HG02938 (cell line): ENCODE results near the gene NKX2-3.

Source experiments
- ATAC-seq: cut with Tn5 transposase; IDR thresholded peaks from one replicate; pipeline ENCODE4 v1.9.1; 2021; ENCODE audit warnings: mild to moderate bottlenecking, moderate library complexity; ENCODE audit not compliant: unreplicated experiment

The NKX2-3 gene

DNA sequence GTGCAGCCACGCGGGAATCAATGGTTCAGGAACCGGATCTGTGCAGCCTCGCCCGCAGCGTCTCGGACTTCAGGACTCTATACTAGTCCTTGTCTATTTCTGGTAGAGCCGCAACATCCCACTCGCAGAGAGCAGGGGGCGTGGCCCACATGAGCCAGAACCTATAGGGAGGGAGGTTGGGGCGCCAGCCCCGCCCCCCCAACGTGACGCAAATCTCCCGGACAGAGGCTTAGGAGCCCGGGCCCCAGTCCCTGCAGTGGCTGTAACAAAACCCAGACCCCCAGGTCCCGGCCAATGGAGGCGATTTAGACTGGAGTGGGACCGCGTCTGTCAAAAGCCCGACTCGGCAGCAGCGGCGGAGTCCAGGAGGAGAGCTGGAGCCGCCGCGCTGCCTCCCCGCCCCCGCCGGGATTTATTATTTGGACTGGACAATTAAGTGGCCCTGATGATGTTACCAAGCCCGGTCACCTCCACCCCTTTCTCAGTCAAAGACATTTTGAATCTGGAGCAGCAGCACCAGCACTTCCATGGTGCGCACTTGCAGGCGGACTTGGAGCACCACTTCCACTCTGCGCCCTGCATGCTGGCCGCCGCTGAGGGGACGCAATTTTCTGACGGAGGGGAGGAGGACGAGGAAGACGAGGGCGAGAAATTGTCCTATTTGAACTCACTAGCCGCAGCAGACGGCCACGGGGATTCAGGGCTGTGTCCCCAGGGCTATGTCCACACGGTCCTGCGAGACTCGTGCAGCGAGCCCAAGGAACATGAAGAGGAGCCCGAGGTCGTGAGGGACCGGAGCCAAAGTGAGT, at the start of gene NKX2-3:
Gene NKX2-3, plus strand, starts transcription at position 256 of the 809 bp plus-strand sequence. Its CDS starts 190 bp downstream, at position 446.
- ATAC-seq = no peak

DNA sequence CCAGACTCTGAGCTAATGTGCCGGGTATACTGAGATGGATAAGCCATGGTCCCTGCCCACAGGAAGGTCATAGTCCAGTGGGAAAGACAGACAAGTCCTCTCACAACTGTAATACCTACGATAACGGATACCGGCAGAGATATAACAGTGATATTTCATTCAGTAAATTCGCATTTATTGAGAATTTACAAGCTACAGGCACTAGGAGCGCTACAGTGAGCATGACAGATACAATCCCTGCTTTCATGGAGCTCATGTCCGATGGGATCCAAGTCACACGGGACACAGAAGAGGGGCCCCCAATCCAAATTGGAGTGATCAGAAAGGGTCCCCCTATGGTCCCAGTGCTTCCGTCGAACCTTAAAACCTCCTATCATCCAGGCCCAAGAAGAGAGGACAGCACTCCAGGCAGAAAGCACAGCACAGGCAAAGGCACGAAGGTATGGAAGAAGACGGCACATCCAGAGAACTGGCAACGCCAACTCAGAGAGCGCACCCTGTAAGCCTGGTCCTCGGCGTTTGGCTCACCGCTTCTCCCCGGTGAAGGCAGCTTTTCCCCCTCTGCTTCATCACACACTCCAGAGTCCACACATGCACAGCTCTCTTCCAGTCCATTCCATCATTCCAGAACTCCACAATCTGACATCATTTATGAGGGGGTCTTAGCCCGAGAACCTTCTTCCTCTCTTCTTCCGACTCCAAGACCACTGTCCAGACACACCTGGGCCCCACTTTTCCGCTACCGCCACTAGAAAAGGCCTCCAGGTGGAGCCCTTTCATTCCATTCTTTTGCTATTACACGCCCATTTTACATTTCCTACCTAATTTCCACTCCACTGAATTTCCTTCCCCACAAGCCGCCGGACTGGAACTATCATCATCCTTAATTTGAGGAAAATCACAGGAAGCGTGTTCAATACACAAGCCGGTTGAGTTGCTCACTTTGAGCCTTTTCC, 47.8 kb upstream of the NKX2-3 start:
- no peak for ATAC-seq

DNA sequence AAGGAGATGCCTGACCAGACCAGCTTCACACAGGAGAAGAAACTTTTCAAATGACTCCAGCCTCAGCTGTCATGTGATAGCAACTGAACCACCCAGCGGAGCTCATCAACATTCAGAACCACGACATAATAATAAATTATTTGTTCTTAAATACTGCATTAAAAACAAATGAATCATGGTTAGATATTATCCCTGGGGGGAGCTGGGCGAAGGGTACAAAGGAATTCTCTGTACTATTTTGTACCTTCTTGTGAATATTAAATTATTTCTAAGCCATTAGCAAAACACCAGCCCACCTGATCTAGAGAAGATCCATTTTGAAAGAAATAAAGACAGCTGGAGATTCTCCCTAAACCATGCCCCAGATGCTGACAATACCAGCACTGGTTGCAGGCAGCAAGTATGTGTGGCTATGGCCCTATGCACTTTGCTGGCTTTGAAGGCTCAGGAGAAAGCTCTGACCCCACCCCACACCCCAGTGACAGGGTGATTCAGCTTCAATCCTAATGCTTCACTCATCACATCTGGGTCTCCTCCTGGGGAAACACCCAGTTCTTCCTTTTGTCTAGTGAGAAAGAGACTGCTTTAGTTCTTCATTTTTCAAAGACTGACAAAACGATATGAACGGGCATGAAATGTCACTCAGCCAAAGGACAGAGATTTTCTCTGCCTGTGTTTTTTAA, 45.5 kb upstream of the NKX2-3 start:
- no peak for ATAC-seq

DNA sequence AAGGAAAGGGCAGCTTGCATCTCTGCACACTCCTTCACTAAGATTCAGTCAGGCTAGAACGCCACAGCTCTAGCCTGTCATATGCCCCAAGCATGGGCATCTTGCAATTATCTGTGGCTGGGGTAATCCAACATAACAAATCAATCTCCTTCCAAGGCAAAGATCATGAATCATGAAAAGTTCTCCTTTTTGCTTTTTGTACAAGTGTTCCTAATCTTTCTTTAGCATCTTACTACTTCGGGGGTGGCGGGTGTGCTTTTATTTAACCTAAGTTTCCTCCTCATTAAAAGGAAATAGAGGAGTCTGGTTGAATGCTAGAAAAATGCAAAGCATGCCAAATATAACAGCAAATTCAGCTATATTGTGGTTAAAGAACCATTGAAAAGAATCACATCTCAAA, 43.5 kb upstream of the NKX2-3 start:
- ATAC-seq = no peak

DNA sequence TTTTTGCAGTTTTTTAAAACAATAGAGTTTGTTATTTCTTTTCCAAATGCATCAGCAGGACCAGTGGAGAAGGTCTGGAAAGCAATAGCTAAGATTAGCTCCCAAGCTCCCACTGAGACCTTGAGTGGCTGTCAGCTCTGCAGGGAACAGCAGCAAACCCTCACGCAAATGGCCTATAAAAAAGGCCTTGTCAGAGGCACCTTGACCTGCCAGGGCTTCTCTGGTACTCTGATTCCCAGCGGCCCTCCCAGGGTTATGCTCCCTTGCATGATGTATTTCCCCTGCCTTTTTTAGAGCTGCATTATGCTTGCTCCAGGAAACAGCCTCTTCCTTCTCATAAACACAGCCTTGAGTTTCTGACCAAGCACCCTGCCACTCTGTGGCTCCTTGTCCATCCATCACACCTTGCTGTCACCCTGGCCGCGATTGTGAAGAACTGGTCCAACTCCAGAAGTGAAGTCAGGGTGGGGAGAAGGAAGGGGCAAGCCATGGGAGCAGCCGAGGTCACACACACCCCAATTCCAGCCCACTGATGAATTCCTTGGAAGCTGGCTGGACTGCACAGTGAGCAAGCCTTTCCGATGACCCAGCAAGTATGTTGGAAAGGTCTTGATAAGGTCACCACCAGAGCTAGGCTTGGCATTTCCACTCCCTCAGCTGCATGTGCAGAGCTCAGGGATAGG, 35.3 kb upstream of the NKX2-3 start:
- no peak for ATAC-seq

DNA sequence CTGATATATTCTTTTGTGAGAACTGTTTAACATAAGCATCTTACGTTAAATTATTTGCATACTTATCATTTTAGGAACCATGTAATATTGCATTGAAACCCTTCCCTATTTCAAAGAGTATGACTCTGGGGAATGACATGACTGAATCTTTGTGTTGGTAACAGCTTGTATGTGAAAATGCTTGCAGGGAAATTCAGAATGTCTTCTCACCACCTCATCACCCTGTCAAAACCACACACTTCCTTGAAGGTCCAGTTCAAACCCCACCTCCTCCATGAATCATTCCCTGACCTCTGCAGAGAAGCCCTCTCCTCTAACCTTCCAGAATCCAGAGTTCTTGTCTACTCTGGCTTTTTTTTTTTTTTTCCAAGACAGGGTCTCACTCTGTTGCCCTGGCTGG, 26.3 kb upstream of the NKX2-3 start:
- no peak for ATAC-seq

DNA sequence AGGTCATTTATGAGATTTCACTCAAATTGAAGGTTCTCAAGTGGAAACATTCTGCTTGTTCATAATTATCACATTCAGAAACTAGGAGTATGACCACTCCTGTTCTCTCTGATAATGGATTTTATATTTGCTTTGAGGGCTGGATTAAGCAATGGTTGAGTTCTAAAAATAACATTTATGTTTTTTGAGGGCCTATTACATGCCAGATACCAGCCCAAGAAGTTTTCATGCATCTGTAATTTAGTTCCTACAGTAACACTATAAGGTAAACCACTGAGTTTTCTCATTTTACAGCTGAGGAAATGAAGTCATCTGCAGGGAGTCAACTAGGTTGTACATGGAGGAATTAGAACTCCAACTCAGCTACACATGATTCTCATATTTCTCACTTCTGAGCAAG, 25.5 kb upstream of the NKX2-3 start:
- ATAC-seq = no peak

DNA sequence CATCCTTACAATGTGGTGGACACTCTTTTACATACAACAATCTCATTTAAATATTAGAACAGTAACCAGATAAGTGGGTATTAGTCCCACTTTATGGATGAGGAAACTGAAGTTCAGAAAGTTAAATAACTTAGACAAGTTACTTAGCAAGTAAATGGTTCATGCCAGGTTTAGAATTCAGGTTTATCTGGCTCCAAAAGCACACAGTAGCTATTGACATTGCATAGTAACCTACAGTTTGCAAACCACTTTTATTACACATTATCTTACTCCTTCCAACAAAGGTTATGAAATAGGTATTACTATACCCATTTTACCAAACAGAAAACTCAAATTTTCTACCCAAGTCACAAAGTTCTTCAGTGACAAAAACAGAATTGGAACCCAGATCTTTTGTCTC, 19.7 kb upstream of the NKX2-3 start:
- no peak for ATAC-seq

DNA sequence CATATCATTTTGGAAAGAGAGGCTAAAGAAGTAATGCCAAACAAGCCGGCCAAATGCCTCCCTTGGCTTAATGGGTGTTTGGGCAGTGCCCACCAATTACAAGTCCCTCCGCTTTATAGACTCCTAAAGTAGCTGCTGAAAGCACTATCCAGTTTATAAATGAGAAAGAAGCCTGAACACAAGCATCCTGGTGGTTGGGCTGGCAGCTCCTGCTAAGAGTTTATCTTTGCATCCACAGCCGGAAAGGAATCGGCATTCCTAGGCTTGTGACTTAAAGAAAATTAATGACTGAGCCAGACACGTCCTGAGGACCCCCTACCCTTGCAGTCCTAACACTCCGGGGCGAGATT, 13.1 kb upstream of the NKX2-3 start:
- no peak for ATAC-seq

DNA sequence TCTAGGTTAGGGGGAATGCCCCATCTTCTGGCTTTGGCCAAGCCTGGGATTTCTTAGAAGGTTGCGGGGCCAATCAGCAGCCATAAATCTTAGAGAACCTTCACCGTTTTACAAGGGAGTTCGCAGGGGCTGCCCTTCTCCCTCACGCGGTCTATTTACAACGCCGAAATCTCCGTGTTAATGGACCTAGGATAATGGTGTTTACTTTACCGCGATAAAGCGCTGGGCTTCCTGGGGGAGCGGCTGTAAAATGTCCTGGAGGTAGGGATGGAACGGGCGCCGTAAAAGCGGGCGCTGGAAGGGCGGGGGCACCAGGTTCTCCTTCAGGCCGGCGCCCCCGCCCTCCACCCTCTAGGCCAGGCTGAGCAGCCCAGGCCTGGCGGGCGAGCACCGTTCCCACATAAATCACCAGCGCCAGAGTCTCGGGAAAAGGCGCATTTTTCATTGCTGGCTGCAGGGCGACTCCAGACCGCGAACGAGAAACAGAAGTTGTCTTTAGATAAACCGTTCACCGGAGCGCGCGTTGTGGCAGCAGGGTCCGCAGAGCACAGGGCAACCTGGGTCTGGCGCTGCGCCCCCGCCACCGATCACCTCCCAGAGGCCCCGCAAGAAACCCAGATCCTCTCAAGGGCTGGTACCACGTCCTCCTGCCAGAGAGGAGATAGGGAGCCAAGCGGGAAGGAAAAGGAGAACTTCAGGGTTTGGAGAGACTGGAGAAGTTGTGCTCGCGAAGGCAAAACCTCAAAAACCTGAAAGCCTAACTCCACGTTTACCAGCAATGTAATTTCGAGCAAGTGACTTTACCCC, 12.5 kb upstream of the NKX2-3 start:
- no peak for ATAC-seq

DNA sequence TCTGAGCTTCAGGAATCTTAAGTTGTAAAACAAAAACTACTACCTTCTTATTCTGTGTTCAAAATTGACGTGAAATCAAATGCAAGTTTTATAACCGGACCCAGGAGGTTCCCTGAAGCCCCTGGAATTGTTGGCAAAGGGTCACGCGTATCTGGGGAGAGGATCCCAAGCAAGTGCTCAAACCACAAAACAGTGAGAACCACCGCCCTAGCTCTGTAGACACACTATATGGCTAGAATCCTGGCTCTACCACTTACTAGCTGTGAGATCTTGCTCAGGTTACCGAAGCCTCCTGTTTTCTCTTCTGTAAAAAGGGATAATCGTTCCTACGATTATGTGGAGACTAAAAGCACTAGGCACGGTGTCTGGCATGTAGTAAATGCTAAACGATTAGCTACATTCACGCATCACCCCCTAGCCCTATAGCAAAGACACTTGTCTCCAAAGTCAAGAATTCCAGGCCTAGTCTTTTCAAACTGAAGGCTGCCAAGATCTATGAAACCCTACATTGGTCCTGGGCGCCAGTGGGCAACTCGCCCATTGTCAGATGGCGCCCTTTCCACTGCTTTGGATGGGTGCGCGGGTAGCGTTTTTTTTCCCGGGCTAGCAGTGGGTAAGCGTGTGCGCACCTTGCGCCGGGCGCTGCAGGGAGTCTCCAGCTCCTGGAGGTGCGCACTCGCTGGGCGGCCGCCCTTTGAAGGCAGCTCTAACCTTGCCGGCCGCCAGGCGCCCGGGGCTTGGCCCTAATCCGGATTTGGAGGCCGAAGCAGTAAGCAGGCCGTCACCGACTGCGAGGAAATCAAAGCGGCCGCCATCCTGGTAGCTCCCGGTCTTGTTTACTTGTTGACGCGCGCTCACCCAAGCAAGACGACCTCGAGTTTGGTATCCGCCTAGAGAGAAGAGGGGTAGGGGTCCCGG, 11.6 kb upstream of the NKX2-3 start:
- no peak for ATAC-seq

DNA sequence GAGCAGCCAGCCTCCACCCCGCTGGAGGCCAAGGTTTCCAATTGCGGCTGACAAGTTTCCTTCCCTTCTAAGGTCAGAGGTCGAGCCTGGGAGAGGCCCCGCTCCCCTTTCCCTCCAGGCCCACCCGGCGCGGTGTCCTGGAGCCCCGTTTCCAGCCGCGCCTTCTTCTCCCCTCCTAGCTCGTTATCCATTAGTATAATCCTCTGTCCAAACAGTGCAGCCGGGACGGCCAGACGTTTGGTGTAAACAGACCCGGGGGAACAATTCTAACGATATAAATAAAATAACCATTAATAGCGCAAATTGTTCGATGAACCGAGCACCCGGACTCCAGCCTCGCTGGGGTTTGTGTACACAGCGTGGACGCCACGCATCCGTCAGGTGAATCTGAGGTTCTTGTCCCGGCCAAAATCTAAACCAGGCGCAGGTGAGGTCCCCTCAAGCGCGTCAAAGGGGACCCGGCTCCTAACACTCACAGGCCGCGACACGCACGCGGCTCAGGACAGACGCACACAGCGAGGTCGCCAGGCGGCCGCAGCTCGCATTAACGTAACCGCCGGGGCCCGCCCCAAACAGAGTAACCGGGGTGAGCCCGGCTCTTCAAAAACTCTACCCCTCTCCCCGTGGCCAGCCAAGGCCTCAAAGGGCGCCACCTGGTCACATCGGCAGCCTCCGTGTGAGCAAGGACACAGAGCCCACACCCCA, 10.8 kb upstream of the NKX2-3 start:
- no peak for ATAC-seq

DNA sequence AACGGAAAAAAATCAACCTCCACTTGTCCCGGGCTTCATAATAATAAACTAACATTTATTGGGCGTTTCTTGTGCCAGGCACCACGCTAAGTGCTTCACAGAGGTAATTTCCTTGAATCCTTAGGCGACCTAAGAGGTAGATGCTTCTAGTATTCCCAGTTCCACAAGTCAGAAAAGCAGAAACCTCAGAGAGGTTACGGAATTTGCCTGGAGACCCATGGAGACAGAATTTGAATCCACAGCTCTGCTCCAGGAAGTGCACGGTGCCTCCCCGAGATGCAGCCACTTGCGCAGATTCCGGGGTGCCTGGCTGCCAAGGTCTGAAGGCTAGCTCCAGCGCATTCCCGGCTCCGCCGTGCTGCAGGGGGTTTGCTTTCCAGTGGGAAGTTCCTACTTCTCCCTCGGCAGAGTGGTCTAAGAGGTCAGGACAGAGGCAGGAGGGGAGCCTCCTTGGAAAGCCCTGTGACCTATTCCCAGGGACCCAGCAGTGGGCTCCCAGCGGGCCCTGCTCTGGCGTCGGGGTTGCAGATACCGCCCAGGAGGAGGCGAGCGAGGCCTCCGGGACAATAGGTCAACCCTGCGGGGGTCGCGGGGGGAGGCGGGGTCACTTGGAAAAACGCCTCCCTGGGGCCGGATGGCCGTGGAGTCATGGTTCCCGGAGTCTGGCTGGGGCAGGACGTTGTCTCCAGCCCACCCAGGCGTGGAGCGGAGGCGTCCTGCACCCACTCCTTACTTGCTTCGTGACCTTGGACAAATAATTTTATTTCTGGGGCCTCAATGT, 10.1 kb upstream of the NKX2-3 start:
- no peak for ATAC-seq

DNA sequence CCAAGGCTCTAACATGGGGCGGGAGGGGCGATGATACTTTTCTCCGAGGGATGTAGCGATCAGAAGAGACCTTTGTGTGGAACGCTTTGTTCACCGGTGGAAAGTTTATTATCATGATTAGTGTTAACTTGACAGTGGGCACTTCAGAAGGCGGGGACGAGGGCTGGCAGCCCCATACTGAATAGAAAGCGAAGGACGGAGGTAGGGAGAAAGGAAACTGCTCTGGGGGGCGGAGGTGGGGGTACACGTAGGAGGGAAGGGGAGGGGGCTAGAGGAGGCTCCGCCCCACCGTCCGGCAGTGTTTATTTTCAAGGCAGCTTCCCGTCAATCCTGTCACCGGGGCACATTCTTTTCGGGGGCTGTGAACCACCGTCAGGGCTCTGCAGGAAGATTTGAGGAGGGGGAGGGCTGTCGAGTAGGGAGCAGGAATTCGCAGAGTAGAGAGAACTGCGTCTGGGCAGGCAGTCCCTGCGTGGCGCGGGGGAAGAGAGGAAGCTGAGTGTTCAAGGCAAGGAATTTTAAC, 9.4 kb upstream of the NKX2-3 start:
- ATAC-seq = no peak

DNA sequence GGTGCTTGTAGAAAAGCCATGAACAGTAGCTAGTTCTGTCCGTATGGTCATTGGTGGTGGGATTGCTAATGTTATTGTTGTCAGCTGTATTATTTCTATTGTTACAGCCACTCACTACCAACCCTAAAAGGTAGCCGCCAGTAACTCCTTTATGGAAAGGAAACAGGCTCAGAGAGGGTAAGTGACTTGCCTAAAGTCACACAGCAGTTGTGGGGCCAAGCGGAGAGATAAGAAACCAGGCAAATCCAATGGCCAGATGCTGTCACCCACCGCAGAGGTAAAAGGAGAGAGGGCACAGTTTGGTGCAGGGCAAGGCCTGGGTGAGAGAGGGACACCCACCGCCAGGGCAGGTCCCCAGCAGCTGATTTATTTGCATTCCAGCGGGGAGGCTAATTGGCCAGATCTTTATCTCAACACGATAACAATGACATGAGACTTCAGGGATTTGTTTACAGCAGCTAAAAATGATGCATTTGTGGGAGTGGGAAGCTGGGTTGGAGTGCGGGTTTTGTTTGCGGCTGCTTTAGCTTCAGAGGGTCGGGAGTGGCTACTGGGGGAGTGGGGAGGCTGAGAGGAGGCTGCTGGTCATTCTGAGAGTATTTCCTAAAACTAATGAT, 8.6 kb upstream of the NKX2-3 start:
- no peak for ATAC-seq

DNA sequence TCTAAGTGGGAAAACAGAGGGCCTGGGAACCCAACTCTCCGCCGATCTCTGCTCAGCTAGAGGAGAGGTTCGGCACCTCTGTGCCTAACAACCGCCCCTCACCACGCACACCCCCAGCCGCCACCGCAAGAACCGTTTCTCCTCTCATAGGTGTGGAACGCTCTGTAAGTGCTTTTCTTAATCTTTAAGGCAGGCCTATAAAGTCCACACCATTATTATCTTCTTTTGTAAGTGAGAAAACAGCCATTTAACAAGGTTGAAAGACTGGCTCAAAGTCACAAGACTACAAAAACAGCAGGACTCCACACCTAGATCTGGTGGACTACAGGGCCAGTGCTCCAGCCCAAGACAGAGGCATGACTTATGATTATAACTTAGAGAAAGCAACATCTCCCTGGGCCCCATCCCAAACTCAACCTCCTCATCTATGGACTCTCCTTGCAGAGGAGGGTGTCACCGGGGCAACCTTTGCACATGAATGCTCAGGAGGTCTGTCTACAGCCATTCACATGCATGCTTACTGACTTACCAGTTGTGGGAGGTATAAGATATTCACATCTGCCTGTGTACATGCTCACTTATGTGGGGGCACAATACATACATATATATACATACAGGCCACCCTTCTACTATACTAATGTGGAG, 7.9 kb upstream of the NKX2-3 start:
- ATAC-seq = no peak
